Measurements from ENCODE around the gene POLD2.

- TF ChIP-seq HOXA5 (CRISPR knock-in tag; IDR thresholded peaks at IDR 0.05) (no peak), ZNF737 (CRISPR knock-in tag; IDR thresholded peaks at IDR 0.05; ENCODE audit: borderline replicate concordance) (no peak), ZNF225 (CRISPR knock-in tag; IDR thresholded peaks at IDR 0.05) (no peak), ZNF18 (CRISPR knock-in tag; IDR thresholded peaks at IDR 0.05; ENCODE audit: insufficient replicate concordance) (no peak), ZBTB1 (CRISPR knock-in tag; IDR thresholded peaks at IDR 0.05; ENCODE audit: borderline replicate concordance) (no peak), CTCF (CRISPR knock-in tag; IDR thresholded peaks at IDR 0.05) (0 out of 2 replicates have a peak, but pooled peaks have one; percentile 4), FUBP1 (CRISPR knock-in tag; IDR thresholded peaks at IDR 0.05; ENCODE audit: borderline replicate concordance) (no peak), CREM (IDR thresholded peaks at IDR 0.05) (no peak), CREM (CRISPR knock-in tag; IDR thresholded peaks at IDR 0.05) (no peak), ZNF256 (CRISPR knock-in tag; conservative IDR thresholded peaks at IDR 0.05) (no peak), SMAD1 (CRISPR knock-in tag; IDR thresholded peaks at IDR 0.05; ENCODE audit: borderline replicate concordance, low read depth) (no peak), ZNF513 (CRISPR knock-in tag; conservative IDR thresholded peaks at IDR 0.05) (no peak), SKIL (CRISPR knock-in tag; IDR thresholded peaks at IDR 0.05; ENCODE audit: borderline replicate concordance) (no peak), HCFC1 (IDR thresholded peaks at IDR 0.05; ENCODE audit: low read depth, low read length) (no peak), TP53 (CRISPR knock-in tag; conservative IDR thresholded peaks at IDR 0.05) (no peak)
These were observed 21.9 kb downstream of the POLD2 start for GRCh38 chr7:44101303-44101965.
